GM20000 (cell line): ENCODE measurements around the gene CENPU.

Experiments used
- DNase-seq: peaks from one replicate; pipeline ENCODE4 v3.0.0; 2012; ENCODE audit warnings: low spot score
- TF ChIP-seq, protein P1 (sequence below): IDR thresholded peaks from 2 replicates; pipeline ENCODE4 v1.5.1; 2012; ENCODE audit warnings: mild to moderate bottlenecking, control low read depth; ENCODE audit errors: extremely low read depth, missing control alignments

Gene CENPU

DNA sequence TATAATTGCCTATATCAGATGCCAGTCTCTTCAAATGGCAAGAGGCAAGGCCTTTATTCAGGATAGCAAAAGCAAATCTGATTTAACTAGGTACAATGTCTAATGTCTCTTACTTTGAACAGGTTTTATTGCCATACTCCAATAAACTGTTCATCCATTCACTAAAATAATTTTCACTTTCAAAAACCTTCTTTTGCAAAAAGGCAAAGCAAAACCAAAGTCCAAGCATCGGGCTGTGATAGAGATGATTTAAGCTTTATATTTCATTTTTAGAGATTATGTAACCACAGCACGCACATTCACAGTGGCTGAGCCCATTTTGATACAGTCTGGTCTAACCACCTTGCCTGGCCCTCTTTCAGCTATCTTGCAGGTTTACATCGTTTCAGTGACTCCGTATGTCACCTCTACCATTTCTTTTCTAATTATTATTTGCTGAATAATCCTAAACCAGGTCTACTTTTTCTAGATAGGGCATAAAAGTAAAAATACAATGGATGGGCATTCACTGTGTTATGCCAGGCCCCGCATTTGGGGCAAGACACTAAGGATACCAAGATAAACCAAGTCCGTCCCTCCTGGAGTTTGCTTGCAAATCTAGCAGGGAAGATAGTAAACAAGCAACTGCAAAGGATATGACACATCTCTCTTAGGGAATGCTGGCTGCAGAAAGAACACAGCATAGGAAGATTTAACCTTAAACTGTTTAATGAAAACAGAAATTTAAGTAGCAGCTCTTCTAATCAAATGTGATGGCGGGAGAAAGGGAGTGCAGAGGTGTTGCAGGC, 86.4 kb downstream of the CENPU start:
- TF ChIP-seq, protein P1, sequence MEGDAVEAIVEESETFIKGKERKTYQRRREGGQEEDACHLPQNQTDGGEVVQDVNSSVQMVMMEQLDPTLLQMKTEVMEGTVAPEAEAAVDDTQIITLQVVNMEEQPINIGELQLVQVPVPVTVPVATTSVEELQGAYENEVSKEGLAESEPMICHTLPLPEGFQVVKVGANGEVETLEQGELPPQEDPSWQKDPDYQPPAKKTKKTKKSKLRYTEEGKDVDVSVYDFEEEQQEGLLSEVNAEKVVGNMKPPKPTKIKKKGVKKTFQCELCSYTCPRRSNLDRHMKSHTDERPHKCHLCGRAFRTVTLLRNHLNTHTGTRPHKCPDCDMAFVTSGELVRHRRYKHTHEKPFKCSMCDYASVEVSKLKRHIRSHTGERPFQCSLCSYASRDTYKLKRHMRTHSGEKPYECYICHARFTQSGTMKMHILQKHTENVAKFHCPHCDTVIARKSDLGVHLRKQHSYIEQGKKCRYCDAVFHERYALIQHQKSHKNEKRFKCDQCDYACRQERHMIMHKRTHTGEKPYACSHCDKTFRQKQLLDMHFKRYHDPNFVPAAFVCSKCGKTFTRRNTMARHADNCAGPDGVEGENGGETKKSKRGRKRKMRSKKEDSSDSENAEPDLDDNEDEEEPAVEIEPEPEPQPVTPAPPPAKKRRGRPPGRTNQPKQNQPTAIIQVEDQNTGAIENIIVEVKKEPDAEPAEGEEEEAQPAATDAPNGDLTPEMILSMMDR = no peak
- DNase-seq = no peak

DNA sequence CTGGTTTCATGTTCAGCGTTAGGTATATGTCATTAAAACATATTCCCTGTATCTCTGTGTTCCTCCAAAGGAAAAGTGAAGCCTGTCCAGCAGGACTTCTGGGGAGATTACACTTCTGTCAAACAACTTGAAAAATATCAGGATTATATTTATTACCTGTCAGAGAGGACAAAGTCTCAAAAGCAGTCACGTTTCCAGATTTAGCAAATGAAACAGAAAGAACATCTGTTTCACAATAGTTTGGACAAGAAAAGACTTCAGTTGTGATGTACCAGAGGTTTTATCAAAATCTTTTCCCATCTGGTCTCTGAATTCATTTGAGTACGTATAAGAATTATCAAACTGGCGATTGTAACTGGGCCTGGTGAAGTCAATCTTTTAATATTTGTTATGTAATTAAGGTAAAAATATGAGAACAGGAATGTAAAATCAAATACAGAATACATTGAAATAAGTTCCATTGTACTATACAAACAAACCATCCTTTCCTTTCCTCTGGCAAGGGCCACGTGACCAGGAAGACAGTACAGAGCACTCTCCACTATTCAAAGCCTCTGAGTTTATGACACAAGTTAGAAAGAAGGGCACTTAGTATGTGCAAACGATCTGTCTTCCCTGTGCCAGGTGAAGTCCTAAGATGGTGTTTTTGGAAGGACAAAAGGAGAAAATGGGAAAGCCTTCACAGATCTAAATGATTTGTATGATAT, 87.8 kb downstream of the CENPU start:
- no peak for DNase-seq
- TF ChIP-seq, protein P1 = no peak

DNA sequence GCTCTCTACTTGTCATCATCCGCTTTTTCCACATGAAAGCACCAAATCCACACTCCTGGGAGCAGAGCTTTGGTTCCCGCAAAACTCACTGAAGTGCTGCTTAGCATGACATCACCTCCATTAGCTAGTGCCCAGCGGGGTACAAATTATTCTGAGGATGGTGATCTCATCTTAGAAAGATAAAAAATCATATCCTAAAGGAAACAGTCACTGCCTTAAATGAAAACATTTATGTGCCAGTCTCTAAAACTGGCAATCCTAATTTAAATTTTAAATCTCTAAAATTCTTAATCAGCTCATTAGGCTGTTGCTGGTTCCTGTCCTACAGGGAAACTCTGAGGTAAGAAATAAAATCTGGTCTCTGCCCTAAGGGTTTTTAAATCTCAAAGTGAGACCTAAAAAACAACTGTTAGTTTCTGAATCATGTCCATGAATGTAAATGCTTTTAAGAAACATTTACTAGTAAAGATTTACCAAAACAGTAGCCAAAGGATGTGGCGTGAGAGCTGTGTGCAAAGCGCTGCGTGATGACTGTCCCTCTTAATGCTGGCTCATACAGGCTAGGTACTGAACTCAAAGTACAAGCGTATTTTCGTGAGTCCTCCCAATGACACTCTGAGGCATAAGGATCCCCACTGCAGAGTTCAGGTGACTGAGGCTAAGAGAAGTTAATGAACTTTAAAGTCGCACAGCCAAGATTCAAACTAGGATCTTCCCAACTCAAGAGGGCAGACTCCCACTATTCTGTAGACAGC, 89.2 kb downstream of the CENPU start:
- no peak for DNase-seq
- TF ChIP-seq, protein P1 = no peak
